ENCODE measurements around the gene RASA3.

Gene RASA3

DNA sequence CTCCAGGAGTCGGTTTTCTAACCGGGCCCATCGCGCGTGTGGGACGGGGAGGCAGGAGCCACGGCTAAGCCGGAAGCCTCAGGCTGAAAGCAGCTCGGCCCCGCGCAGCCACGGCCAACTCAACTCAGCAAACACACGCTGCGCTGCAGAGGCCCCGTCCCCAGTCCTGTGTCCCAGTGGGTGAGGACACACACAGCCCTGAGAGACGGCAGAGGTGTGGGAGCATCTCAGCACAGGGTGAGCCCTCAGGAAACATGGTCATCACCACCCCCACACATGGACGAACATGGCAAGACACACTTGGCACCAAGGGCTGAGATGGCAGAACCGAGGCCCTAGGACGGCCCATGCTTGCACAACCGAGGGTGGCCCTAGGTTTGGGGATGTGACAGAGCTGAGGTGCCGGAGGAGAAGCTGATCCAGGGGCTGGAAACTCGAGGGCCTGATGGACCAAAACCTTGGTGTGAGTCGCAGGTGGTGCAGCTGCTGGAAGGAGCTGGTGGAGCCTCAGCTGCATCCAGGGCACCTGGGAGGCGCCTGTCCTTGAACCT, 129.6 kb downstream of the RASA3 start:
- Histone ChIP-seq H3K4me3 (ENCODE audit: low read depth, low read length) (no peak overlapping the region), H3K4me1 (ENCODE audit: control insufficient read depth, insufficient read depth, low read length) (no peaks in the 10 kb centered on the region), H3K9ac (ENCODE audit: low read depth, low read length) (no peak overlapping the region), H3K9me3 (ENCODE audit: control insufficient read depth, insufficient read depth, low read length) (no peaks in the 10 kb centered on the region), H3K27me3 (ENCODE audit: control insufficient read depth, insufficient read depth, low read length) (no peaks in the 10 kb centered on the region), H3K36me3 (ENCODE audit: control insufficient read depth, insufficient read depth, low read length) (peaks cover 10% of the 10 kb centered on the region)

GRCh38 chr13:114002009-114002544, 130.3 kb downstream of the RASA3 start:
- Histone ChIP-seq H3K36me3 (ENCODE audit: control insufficient read depth, insufficient read depth, low read length) (peaks cover 13% of the 10 kb centered on the region), H3K4me3 (ENCODE audit: low read depth, low read length) (no peak overlapping the region), H3K9me3 (ENCODE audit: control insufficient read depth, insufficient read depth, low read length) (no peaks in the 10 kb centered on the region), H3K9ac (ENCODE audit: low read depth, low read length) (no peak overlapping the region), H3K4me1 (ENCODE audit: control insufficient read depth, insufficient read depth, low read length) (no peaks in the 10 kb centered on the region), H3K27me3 (ENCODE audit: control insufficient read depth, insufficient read depth, low read length) (no peaks in the 10 kb centered on the region)

GRCh38 chr13:114001331-114002008, 131.0 kb downstream of the RASA3 start:
- no peak overlapping the region for H3K4me3 ChIP-seq (ENCODE audit: low read depth, low read length)
- H3K9ac ChIP-seq (ENCODE audit: low read depth, low read length) = no peak overlapping the region
- H3K27me3 ChIP-seq (ENCODE audit: control insufficient read depth, insufficient read depth, low read length) = no peaks in the 10 kb centered on the region
- peaks cover 17% of the 10 kb centered on the region for H3K36me3 ChIP-seq (ENCODE audit: control insufficient read depth, insufficient read depth, low read length)
- H3K9me3 ChIP-seq (ENCODE audit: control insufficient read depth, insufficient read depth, low read length) = no peaks in the 10 kb centered on the region
- no peaks in the 10 kb centered on the region for H3K4me1 ChIP-seq (ENCODE audit: control insufficient read depth, insufficient read depth, low read length)

GRCh38 chr13:114000151-114001040, 132.0 kb downstream of the RASA3 start:
- Histone ChIP-seq H3K36me3 (ENCODE audit: control insufficient read depth, insufficient read depth, low read length) (peaks cover 21% of the 10 kb centered on the region), H3K27me3 (ENCODE audit: control insufficient read depth, insufficient read depth, low read length) (no peaks in the 10 kb centered on the region), H3K9ac (ENCODE audit: low read depth, low read length) (no peak overlapping the region), H3K4me3 (ENCODE audit: low read depth, low read length) (no peak overlapping the region), H3K4me1 (ENCODE audit: control insufficient read depth, insufficient read depth, low read length) (no peaks in the 10 kb centered on the region), H3K9me3 (ENCODE audit: control insufficient read depth, insufficient read depth, low read length) (no peaks in the 10 kb centered on the region)

- no peaks in the 10 kb centered on the region for H3K9me3 ChIP-seq (ENCODE audit: control insufficient read depth, insufficient read depth, low read length)
- H3K36me3 ChIP-seq (ENCODE audit: control insufficient read depth, insufficient read depth, low read length) = peaks cover 20% of the 10 kb centered on the region
- no peak overlapping the region for H3K9ac ChIP-seq (ENCODE audit: low read depth, low read length)
- no peaks in the 10 kb centered on the region for H3K4me1 ChIP-seq (ENCODE audit: control insufficient read depth, insufficient read depth, low read length)
- no peak overlapping the region for H3K4me3 ChIP-seq (ENCODE audit: low read depth, low read length)
- no peaks in the 10 kb centered on the region for H3K27me3 ChIP-seq (ENCODE audit: control insufficient read depth, insufficient read depth, low read length)
Measured at GRCh38 chr13:113999618-113999910, 132.9 kb downstream of the RASA3 start.

- Histone ChIP-seq H3K27me3 (ENCODE audit: control insufficient read depth, insufficient read depth, low read length) (no peaks in the 10 kb centered on the region), H3K4me3 (ENCODE audit: low read depth, low read length) (no peak overlapping the region), H3K9me3 (ENCODE audit: control insufficient read depth, insufficient read depth, low read length) (no peaks in the 10 kb centered on the region), H3K4me1 (ENCODE audit: control insufficient read depth, insufficient read depth, low read length) (no peaks in the 10 kb centered on the region), H3K36me3 (ENCODE audit: control insufficient read depth, insufficient read depth, low read length) (peaks cover 20% of the 10 kb centered on the region), H3K9ac (ENCODE audit: low read depth, low read length) (no peak overlapping the region)
Measured at GRCh38 chr13:113998781-113999617, 133.4 kb downstream of the RASA3 start.

- no peak overlapping the region for H3K4me3 ChIP-seq (ENCODE audit: low read depth, low read length)
- no peaks in the 10 kb centered on the region for H3K4me1 ChIP-seq (ENCODE audit: control insufficient read depth, insufficient read depth, low read length)
- H3K9me3 ChIP-seq (ENCODE audit: control insufficient read depth, insufficient read depth, low read length) = no peaks in the 10 kb centered on the region
- no peaks in the 10 kb centered on the region for H3K27me3 ChIP-seq (ENCODE audit: control insufficient read depth, insufficient read depth, low read length)
- H3K36me3 ChIP-seq (ENCODE audit: control insufficient read depth, insufficient read depth, low read length) = peaks cover 20% of the 10 kb centered on the region
- H3K9ac ChIP-seq (ENCODE audit: low read depth, low read length) = no peak overlapping the region
Measured at GRCh38 chr13:113997845-113998751, 134.3 kb downstream of the RASA3 start.

GRCh38 chr13:113996912-113997745, 135.3 kb downstream of the RASA3 start:
- H3K4me3 ChIP-seq (ENCODE audit: low read depth, low read length) = no peak overlapping the region
- peaks cover 20% of the 10 kb centered on the region for H3K36me3 ChIP-seq (ENCODE audit: control insufficient read depth, insufficient read depth, low read length)
- H3K27me3 ChIP-seq (ENCODE audit: control insufficient read depth, insufficient read depth, low read length) = no peaks in the 10 kb centered on the region
- no peak overlapping the region for H3K9ac ChIP-seq (ENCODE audit: low read depth, low read length)
- no peaks in the 10 kb centered on the region for H3K9me3 ChIP-seq (ENCODE audit: control insufficient read depth, insufficient read depth, low read length)
- no peaks in the 10 kb centered on the region for H3K4me1 ChIP-seq (ENCODE audit: control insufficient read depth, insufficient read depth, low read length)

- H3K9ac ChIP-seq (ENCODE audit: low read depth, low read length) = no peak overlapping the region
- no peak overlapping the region for H3K4me3 ChIP-seq (ENCODE audit: low read depth, low read length)
- no peaks in the 10 kb centered on the region for H3K9me3 ChIP-seq (ENCODE audit: control insufficient read depth, insufficient read depth, low read length)
- no peaks in the 10 kb centered on the region for H3K4me1 ChIP-seq (ENCODE audit: control insufficient read depth, insufficient read depth, low read length)
- H3K27me3 ChIP-seq (ENCODE audit: control insufficient read depth, insufficient read depth, low read length) = no peaks in the 10 kb centered on the region
- H3K36me3 ChIP-seq (ENCODE audit: control insufficient read depth, insufficient read depth, low read length) = peaks cover 20% of the 10 kb centered on the region
Measured at GRCh38 chr13:113996081-113996911, 136.1 kb downstream of the RASA3 start.

Data from iPS-15b (cell line).